Astrocyte of the spinal cord (primary cell): ENCODE data around the gene MEF2C.

Experiments
- DNase-seq: peaks from one replicate; pipeline ENCODE4 v3.0.0; 2011; ENCODE audit warnings: low read depth, low spot score
- H3K4me3 ChIP-seq: 2 replicates; pipeline ENCODE4 v1.5.1; 2011; ENCODE audit warnings: low read depth, mild to moderate bottlenecking, low read length, moderate library complexity
- CTCF ChIP-seq: IDR thresholded peaks from 2 replicates; pipeline ENCODE4 v1.5.1; 2012; ENCODE audit warnings: low read depth, mild to moderate bottlenecking, low read length, inconsistent platforms
- in situ Hi-C: cut with HindIII; loops from 2 replicates; pipeline ENCODE4 v1.10.0; 2017; ENCODE audit warnings: low sequenced_read_pairs

The MEF2C gene

GRCh38 chr5:88785746-88786565, 97.0 kb downstream of the MEF2C start:
- no peak overlapping the region for H3K4me3 ChIP-seq
- in situ Hi-C loops = no loop called here
- peak; percentile 97 for DNase-seq
- TF ChIP-seq CTCF = no peak

DNA sequence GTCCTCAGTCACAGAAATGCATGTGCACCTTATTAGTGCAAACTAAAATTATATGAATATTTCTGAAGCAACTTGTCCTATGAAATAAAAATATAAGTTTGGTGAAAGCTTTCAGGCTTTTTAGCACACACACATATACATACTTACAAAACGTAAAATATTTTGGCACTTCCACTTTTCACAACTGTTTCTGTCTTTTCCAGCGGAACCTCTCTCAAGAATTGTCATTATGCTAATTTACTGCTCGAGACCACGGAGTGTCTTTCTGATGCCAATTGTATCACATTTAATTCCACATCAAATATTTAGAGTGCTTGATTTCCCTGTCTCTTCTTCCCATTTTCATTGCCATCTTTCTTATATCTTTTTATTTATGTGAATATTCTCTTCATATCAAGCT, 100.4 kb downstream of the MEF2C start:
- no peak overlapping the region for H3K4me3 ChIP-seq
- DNase-seq = no peak
- in situ Hi-C loops = no loop called here
- TF ChIP-seq CTCF = no peak

DNA sequence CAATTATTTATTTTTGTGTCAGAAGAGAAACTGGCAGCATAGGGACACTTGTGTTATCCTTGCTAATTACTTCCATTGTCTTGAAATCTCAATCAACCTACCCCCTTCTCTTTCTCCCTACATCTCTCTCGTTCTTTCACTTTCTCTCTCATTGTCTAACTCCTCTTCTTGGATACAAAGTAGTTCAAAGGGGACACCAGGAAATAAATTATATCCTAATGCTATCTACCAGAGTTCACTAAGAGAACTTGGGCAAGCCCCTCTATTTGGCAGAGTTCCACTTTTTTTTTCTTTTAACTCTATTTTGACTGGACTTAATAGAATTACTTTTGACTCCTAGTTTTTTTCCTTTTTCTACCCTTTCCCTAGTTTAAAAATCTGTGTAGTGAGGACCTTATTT, 102.2 kb downstream of the MEF2C start:
- no peak overlapping the region for H3K4me3 ChIP-seq
- in situ Hi-C loops = no loop called here
- TF ChIP-seq CTCF = no peak
- DNase-seq = no peak

DNA sequence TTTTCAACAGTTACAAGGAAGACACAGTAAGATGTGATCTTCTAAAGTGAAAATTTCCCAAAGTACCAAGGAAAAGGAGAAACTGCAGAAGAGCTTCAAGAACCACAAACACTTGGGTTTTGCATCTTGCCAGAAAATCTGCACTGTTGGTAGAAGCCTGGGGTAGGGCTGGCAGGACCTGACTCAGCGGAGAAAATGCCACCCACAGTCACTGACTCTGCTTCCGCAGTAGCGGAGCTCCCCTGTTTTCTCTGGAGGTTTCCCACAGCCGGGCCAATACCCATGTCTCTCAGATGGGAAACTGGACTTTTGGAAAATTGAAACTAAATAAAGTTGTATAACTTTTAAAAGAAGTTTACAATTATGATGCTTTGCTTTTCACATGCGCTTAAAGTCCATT, 104.2 kb downstream of the MEF2C start:
- no peak for DNase-seq
- TF ChIP-seq CTCF = no peak
- in situ Hi-C loops = no loop called here
- H3K4me3 ChIP-seq = no peak overlapping the region

DNA sequence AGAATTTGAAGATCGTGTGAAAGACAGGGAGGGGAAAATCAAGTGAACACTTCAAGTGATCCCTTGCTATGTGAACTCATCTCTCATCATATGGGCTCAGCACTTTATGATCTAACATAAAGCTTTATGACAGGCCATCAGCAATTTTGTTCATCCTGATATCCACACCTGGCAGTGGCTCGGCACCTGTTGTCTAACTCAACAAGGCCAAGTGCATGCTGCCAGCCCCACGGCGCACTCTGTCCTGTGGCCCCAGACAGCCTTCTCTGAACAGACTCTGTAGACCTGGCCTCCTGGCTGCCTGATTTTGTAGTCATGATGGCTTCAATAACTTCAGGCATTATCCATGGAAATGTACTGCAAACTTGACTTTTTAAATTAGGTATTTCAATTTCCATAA, 106.3 kb downstream of the MEF2C start:
- H3K4me3 ChIP-seq = no peak overlapping the region
- DNase-seq = no peak
- no peak for TF ChIP-seq CTCF
- in situ Hi-C loops = no loop called here

DNA sequence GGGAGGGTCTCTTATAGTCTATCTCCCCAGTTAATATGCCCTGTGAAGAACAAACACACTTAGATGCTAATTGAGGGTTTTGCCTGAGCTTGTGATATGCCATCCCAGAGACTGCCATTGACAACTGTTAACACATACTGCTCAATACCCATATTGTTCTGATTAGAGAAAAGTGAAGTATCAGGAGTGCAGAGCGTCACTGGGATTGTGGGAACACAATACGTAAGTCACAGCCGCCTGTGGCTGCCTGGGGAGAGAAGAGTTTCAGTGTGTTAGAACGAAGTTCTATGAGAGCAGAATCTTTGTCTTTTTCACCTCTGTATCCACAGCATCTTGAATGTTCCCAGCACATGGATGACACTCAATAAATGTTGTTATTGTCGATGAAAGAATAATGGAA, 110.2 kb downstream of the MEF2C start:
- no peak overlapping the region for H3K4me3 ChIP-seq
- TF ChIP-seq CTCF = no peak
- in situ Hi-C loops = no loop called here
- no peak for DNase-seq
